HL-60 (cell line): ENCODE measurements around the gene IL11.

Source experiments
- DNase-seq, 2 experiments: peaks; one replicate each; pipeline ENCODE4 v3.0.0-alpha.2; 2010 to 2020; ENCODE audit warnings: low read depth in 1 of 2, low spot score in 1 of 2
- H3K27ac ChIP-seq: fragments of 250-450 bp; sonication (Bioruptor Pico); replicated peaks from 2 replicates; pipeline ENCODE4 v1.5.1; 2020; ENCODE audit warnings: mild to moderate bottlenecking, moderate library complexity
- H3K27me3 ChIP-seq: fragments of 250-450 bp; sonication (Bioruptor Pico); 2 replicates; pipeline ENCODE4 v1.5.1; 2021; ENCODE audit warnings: mild to moderate bottlenecking, moderate library complexity; ENCODE audit not compliant: insufficient read depth, poor library complexity, severe bottlenecking
- H3K4me3 ChIP-seq: replicated peaks from 2 replicates; pipeline ENCODE4 v1.5.1; 2011; ENCODE audit warnings: mild to moderate bottlenecking, control low read depth, low read length; ENCODE audit not compliant: insufficient read depth
- GABPA ChIP-seq: IDR thresholded peaks from 2 replicates; pipeline ENCODE4 v1.6.1; 2012; ENCODE audit warnings: low read depth
- POLR2AphosphoS5 ChIP-seq: IDR thresholded peaks from 2 replicates; pipeline ENCODE4 v1.6.1; 2012; ENCODE audit warnings: low read depth
- SPI1 ChIP-seq: IDR thresholded peaks from 2 replicates; pipeline ENCODE4 v1.6.1; 2012; ENCODE audit warnings: low read depth, mild to moderate bottlenecking, borderline replicate concordance
- TF ChIP-seq, protein P1 (sequence below): IDR thresholded peaks from 2 replicates; pipeline ENCODE4 v1.6.1; 2012; ENCODE audit warnings: low read depth; ENCODE audit not compliant: insufficient replicate concordance
- TF ChIP-seq, protein P2 (sequence below): IDR thresholded peaks from one replicate; pipeline ENCODE4 v1.5.1; 2011; ENCODE audit warnings: low read length, control low read depth, inconsistent platforms; ENCODE audit not compliant: insufficient read depth

Gene IL11

DNA sequence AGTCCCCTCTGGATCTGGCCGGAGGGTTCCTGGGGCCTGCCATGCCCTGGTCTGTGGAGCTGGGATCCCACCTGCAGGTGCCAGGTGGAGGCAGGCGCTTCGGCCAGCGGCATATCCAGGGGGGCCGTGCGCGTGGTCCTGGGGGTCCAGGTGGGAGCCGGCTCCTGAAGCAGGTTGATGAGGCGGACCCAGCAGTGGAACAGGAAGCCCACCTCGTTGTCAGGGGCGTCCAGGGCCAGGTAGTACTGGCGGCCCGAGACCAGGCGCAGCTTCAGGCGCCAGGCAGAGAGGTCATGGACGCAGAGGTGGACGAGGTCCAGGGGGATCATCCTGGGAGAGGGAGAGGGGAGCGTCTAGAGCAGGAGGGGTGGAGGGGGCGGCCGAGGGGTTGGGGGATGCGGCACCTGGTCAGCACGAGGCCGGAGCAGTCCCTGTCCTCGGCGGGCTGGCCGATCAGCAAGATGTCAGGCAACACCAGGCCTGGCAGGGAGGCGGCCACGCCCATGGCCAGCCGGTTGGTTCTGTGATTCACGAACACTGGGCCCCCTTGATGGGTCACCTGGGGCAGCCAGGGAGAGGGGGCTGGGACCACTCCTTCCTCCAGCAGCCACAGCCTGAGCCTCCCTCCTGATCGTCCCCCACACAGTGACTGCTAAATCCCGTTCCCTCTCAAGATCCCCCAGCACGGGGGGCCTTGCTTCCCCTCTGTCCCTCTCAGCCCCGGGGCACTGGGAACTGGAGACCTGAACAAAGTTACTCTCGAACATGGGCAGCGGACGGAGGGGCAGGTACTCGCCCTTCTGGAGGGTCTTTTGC, 7.9 kb downstream of the IL11 start:
- TF ChIP-seq, protein P1, sequence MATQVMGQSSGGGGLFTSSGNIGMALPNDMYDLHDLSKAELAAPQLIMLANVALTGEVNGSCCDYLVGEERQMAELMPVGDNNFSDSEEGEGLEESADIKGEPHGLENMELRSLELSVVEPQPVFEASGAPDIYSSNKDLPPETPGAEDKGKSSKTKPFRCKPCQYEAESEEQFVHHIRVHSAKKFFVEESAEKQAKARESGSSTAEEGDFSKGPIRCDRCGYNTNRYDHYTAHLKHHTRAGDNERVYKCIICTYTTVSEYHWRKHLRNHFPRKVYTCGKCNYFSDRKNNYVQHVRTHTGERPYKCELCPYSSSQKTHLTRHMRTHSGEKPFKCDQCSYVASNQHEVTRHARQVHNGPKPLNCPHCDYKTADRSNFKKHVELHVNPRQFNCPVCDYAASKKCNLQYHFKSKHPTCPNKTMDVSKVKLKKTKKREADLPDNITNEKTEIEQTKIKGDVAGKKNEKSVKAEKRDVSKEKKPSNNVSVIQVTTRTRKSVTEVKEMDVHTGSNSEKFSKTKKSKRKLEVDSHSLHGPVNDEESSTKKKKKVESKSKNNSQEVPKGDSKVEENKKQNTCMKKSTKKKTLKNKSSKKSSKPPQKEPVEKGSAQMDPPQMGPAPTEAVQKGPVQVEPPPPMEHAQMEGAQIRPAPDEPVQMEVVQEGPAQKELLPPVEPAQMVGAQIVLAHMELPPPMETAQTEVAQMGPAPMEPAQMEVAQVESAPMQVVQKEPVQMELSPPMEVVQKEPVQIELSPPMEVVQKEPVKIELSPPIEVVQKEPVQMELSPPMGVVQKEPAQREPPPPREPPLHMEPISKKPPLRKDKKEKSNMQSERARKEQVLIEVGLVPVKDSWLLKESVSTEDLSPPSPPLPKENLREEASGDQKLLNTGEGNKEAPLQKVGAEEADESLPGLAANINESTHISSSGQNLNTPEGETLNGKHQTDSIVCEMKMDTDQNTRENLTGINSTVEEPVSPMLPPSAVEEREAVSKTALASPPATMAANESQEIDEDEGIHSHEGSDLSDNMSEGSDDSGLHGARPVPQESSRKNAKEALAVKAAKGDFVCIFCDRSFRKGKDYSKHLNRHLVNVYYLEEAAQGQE, result no peak
- TF ChIP-seq, protein P2, sequence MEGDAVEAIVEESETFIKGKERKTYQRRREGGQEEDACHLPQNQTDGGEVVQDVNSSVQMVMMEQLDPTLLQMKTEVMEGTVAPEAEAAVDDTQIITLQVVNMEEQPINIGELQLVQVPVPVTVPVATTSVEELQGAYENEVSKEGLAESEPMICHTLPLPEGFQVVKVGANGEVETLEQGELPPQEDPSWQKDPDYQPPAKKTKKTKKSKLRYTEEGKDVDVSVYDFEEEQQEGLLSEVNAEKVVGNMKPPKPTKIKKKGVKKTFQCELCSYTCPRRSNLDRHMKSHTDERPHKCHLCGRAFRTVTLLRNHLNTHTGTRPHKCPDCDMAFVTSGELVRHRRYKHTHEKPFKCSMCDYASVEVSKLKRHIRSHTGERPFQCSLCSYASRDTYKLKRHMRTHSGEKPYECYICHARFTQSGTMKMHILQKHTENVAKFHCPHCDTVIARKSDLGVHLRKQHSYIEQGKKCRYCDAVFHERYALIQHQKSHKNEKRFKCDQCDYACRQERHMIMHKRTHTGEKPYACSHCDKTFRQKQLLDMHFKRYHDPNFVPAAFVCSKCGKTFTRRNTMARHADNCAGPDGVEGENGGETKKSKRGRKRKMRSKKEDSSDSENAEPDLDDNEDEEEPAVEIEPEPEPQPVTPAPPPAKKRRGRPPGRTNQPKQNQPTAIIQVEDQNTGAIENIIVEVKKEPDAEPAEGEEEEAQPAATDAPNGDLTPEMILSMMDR, result no peak
- DNase-seq, result no peak
- Histone ChIP-seq H3K27ac (no peak overlapping the region), H3K4me3 (no peak overlapping the region), H3K27me3 (no peaks in the 10 kb centered on the region)

DNA sequence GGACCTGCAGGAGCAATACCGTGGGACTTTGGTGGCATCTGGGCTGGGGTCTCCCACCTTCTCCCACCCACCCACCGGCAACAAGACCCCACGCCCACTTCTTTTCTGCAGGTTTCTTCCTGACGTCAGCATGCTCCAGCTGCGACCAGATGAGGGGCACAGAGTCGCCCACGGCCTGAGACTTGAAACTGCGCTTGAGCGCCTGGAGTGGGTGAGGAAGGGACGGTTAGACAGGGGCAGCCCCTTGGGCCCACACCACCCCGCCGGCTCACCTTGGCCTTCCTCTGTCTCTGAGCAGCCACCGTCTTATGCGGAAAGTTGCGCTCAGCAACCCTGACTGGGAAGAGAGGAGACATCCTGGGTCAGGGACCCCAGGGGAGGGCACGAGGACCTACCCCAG, 9.4 kb downstream of the IL11 start:
- DNase-seq, result no peak
- TF ChIP-seq, protein P2, result no peak
- TF ChIP-seq POLR2AphosphoS5 (no peak), GABPA (no peak), SPI1 (no peak)
- TF ChIP-seq, protein P1, result no peak
- no peaks in the 10 kb centered on the region for H3K27me3 ChIP-seq
- H3K27ac ChIP-seq, result no peak overlapping the region
- H3K4me3 ChIP-seq, result no peak overlapping the region

DNA sequence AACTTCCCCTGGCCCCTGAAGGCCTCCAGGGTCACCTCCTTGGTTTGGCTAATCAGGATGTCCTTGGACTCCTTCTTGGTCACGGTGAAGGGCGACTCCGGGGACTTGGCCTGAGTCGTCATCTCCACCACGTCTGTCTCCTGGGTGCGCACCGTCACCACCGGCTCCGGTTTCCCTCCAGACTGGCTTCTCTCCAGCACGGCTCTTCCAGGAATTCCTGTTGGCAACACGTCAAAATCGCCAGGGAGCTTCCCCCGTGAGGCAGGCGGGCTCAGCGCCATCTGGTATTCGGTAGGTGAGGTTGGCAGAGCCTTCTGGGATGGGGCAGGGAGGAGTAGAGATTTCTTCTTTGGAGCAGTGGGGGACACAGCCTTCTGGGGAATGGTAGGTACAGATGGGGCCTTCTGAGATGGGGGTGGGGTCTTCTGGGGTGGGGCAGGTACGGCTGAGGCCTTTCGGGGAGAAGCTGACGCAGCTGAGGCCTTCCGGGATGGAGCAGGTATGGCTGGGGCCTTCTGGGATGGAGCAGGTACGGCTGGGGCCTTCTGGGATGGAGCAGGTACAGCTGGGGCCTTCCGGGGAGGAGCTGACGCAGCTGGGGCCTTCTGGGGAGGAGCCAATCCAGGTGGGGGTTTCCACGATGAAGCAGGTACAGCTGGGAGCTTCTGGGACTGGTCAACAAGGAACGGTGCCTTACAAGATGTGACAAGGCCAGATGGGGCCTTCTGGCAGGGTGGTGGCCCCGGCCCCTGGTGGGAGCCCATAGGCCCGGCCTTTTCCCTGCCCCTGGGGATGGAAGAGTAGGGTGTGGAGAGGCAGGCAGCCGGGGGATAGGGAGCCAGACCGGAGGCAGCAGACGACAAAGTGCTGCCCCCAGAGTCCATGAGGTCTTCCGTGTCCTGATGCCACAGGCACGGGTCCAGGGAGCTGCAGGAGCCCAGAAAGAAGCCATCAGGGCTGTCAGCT, 11.0 kb downstream of the IL11 start:
- Histone ChIP-seq H3K27ac (no peak overlapping the region), H3K27me3 (peaks cover 4% of the 10 kb centered on the region), H3K4me3 (no peak overlapping the region)
- DNase-seq, result no peak
- no peak for TF ChIP-seq GABPA
- TF ChIP-seq, protein P1, result no peak
- no peak for TF ChIP-seq SPI1
- TF ChIP-seq POLR2AphosphoS5, result no peak
- TF ChIP-seq, protein P2, result no peak
